H1 (cell line): Measurements from ENCODE around the gene CCL28. TPM values are rescaled to one million over a fixed set of nuclear protein-coding genes. Genes with fewer than 3 reads are reported as not detected.
"Not testable (repeated sequence)": the region's sequence is repeated elsewhere in the genome, so short reads cannot be mapped to it uniquely, and the experiment has no call there.

Experiments
- CTCF ChIA-PET: fragments of 300-600 bp; sonication (Branson Sonifier 250); formaldehyde crosslinking; loops from one replicate; lab custom pipeline; 2021; ENCODE audit not compliant: partially characterized antibody; lab: Charles Lee
- POLR2A ChIA-PET: fragments of 300-600 bp; sonication (Branson Sonifier 250); formaldehyde crosslinking; loops from one replicate; lab custom pipeline; 2021; ENCODE audit warnings: inconsistent platforms; ENCODE audit not compliant: partially characterized antibody; lab: Charles Lee
- DNase-seq, 2 experiments: peaks; one replicate each; pipeline versions ENCODE4 v3.0.0 to v3.0.0-alpha.2; 2010 to 2022; ENCODE audit warnings: low spot score in 2 of 2, low read depth in 1 of 2, mixed read lengths in 1 of 2
- FAIRE-seq: peaks from 2 replicates; lab custom pipeline; 2011; peaks lifted over from hg19 to GRCh38; lab: Jason Lieb, UNC
- H2AFZ ChIP-seq: 2 replicates; pipeline ENCODE4 v1.8.1; 2012; ENCODE audit warnings: low read length, inconsistent platforms
- H2AK5ac ChIP-seq: 2 replicates; pipeline ENCODE4 v1.6.1; 2013; ENCODE audit warnings: low read depth, low read length
- H2BK120ac ChIP-seq: replicated peaks from 2 replicates; pipeline ENCODE3; 2013; ENCODE audit warnings: low read depth, low read length, inconsistent platforms
- H2BK12ac ChIP-seq: 2 replicates; pipeline ENCODE4 v1.6.1; 2013; ENCODE audit warnings: low read depth, low read length
- H2BK15ac ChIP-seq: 2 replicates; pipeline ENCODE4 v1.6.1; 2013; ENCODE audit warnings: low read length
- H2BK20ac ChIP-seq: 2 replicates; pipeline ENCODE4 v1.6.1; 2013; ENCODE audit warnings: low read length
- H2BK5ac ChIP-seq: 2 replicates; pipeline ENCODE4 v1.6.1; 2013; ENCODE audit warnings: low read depth, low read length
- H3K14ac ChIP-seq: 2 replicates; pipeline ENCODE4 v1.6.1; 2013; ENCODE audit warnings: inconsistent platforms; ENCODE audit not compliant: insufficient read length
- H3K18ac ChIP-seq: 2 replicates; pipeline ENCODE4 v1.6.1; 2013; ENCODE audit warnings: low read length; ENCODE audit errors: extremely low read depth
- H3K23ac ChIP-seq: 2 replicates; pipeline ENCODE4 v1.6.1; 2013; ENCODE audit warnings: inconsistent platforms; ENCODE audit not compliant: insufficient read length
- H3K23me2 ChIP-seq: 2 replicates; pipeline ENCODE4 v1.6.1; 2013; ENCODE audit warnings: low read depth, low read length
- H3K27ac ChIP-seq: 2 replicates; pipeline ENCODE4 v1.6.1; 2011; ENCODE audit warnings: low read depth, low read length, inconsistent platforms
- H3K27me3 ChIP-seq, 4 experiments: replicated peaks in 1 of 4; 1 replicate in 1 of 4; 2 replicates in 3 of 4; pipeline versions ENCODE4 v1.6.1 to v1.8.1; 2011 to 2013; ENCODE audit warnings: low read length in 3 of 4, mild to moderate bottlenecking in 3 of 4, inconsistent platforms in 2 of 4, mixed read lengths in 2 of 4, moderate library complexity in 1 of 4; ENCODE audit not compliant: control insufficient read depth in 3 of 4, insufficient read depth in 3 of 4; ENCODE audit errors: extremely low read depth in 1 of 4
- H3K36me3 ChIP-seq, 4 experiments: 2 replicates each; pipeline versions ENCODE4 v1.6.1 to v1.8.1; 2011 to 2013; ENCODE audit warnings: mild to moderate bottlenecking in 4 of 4, low read length in 3 of 4, moderate library complexity in 2 of 4, control low read depth in 1 of 4, inconsistent platforms in 1 of 4; ENCODE audit not compliant: insufficient read depth in 4 of 4, control insufficient read depth in 2 of 4
- H3K4ac ChIP-seq: replicated peaks from 2 replicates; pipeline ENCODE3; 2013; ENCODE audit warnings: low read length, low read depth, mixed read lengths, inconsistent platforms; ENCODE audit not compliant: insufficient read length
- H3K4me1 ChIP-seq, 4 experiments: replicated peaks in 1 of 4; 1 replicate in 1 of 4; 2 replicates in 3 of 4; pipeline versions ENCODE4 v1.6.1 to v1.8.1; 2011 to 2013; ENCODE audit warnings: low read length in 3 of 4, inconsistent platforms in 2 of 4, mixed read lengths in 1 of 4; ENCODE audit not compliant: insufficient read depth in 4 of 4, control insufficient read depth in 3 of 4
- H3K4me2 ChIP-seq, 2 experiments: 2 replicates each; pipeline versions ENCODE4 v1.6.1 to v1.8.1; 2011 to 2013; ENCODE audit warnings: low read depth in 2 of 2, low read length in 2 of 2, control low read depth in 1 of 2, inconsistent platforms in 1 of 2, mild to moderate bottlenecking in 1 of 2; ENCODE audit not compliant: insufficient read depth in 1 of 2
- H3K4me3 ChIP-seq, 4 experiments: fragments of 200-600, 300-600 bp in 1 of 4; sonication (generic), shearing (Covaris generic), sonication (Bioruptor Twin) in 1 of 4; 2 replicates each; pipeline versions ENCODE4 v1.5.1 to v1.8.1; 2011 to 2016; ENCODE audit warnings: low read length in 4 of 4, low read depth in 3 of 4, control low read depth in 2 of 4, inconsistent platforms in 2 of 4, mild to moderate bottlenecking in 2 of 4, mixed read lengths in 1 of 4, moderate library complexity in 1 of 4; ENCODE audit not compliant: insufficient read depth in 2 of 4; ENCODE audit errors: extremely low read depth in 1 of 4
- H3K56ac ChIP-seq: replicated peaks from 2 replicates; pipeline ENCODE3; 2013; ENCODE audit warnings: low read depth, mild to moderate bottlenecking, mixed read lengths, low read length, inconsistent platforms; ENCODE audit not compliant: insufficient read length
- H3K79me1 ChIP-seq: 2 replicates; pipeline ENCODE4 v1.6.1; 2013; ENCODE audit warnings: low read depth, low read length, control low read depth
- H3K79me2 ChIP-seq, 2 experiments: 2 replicates each; pipeline versions ENCODE4 v1.6.1 to v1.8.1; 2012 to 2013; ENCODE audit warnings: low read length in 2 of 2, mild to moderate bottlenecking in 2 of 2, inconsistent platforms in 1 of 2; ENCODE audit not compliant: insufficient read depth in 2 of 2, control insufficient read depth in 1 of 2
- H3K9ac ChIP-seq, 4 experiments: replicated peaks in 1 of 4; 1 replicate in 1 of 4; 2 replicates in 3 of 4; pipeline versions ENCODE4 v1.6.1 to v1.8.1; 2011 to 2013; ENCODE audit warnings: low read depth in 3 of 4, low read length in 3 of 4, control low read depth in 2 of 4, mild to moderate bottlenecking in 2 of 4, moderate library complexity in 2 of 4, inconsistent platforms in 1 of 4; ENCODE audit errors: extremely low read depth in 1 of 4
- H3K9me3 ChIP-seq, 2 experiments: 2 replicates each; pipeline versions ENCODE4 v1.6.1 to v1.8.1; 2012 to 2013; ENCODE audit warnings: mild to moderate bottlenecking in 2 of 2, moderate library complexity in 2 of 2, control low read depth in 1 of 2, inconsistent platforms in 1 of 2, low read depth in 1 of 2, low read length in 1 of 2, mixed read lengths in 1 of 2; ENCODE audit not compliant: insufficient read depth in 2 of 2
- H4K20me1 ChIP-seq, 2 experiments: replicated peaks in 1 of 2; 2 replicates each; pipeline versions ENCODE3 to v1.8.1; 2011 to 2013; ENCODE audit warnings: inconsistent platforms in 2 of 2, low read length in 2 of 2, mild to moderate bottlenecking in 1 of 2; ENCODE audit not compliant: insufficient read depth in 2 of 2, control insufficient read depth in 1 of 2
- H4K5ac ChIP-seq: 2 replicates; pipeline ENCODE4 v1.6.1; 2013; ENCODE audit warnings: low read length, low read depth, mixed read lengths, inconsistent platforms; ENCODE audit not compliant: insufficient read length
- H4K8ac ChIP-seq: 2 replicates; pipeline ENCODE4 v1.8.0; 2013; ENCODE audit warnings: mild to moderate bottlenecking, moderate library complexity, low read length, inconsistent platforms; ENCODE audit not compliant: insufficient read depth; ENCODE audit errors: extremely low read depth
- H4K91ac ChIP-seq: replicated peaks from 2 replicates; pipeline ENCODE3; 2013; ENCODE audit warnings: low read length, mixed read lengths, inconsistent platforms; ENCODE audit not compliant: insufficient read length
- YY1 ChIP-seq: IDR thresholded peaks from 2 replicates; pipeline ENCODE4 v1.6.1; 2011; ENCODE audit warnings: low read depth, mild to moderate bottlenecking, low read length
- WGBS, 2 experiments: shearing (Covaris generic) in 1 of 2; methylation state at CpG; one replicate each; pipeline versions ENCODE4 v1.1.6 to v1.1.7; 2013 to 2015; ENCODE audit warnings: low lambda C conversion rate in 2 of 2, mixed read lengths in 2 of 2, inconsistent platforms in 1 of 2, low coverage in 1 of 2, missing lambda C conversion rate in 1 of 2; ENCODE audit not compliant: insufficient replicate concordance in 2 of 2, insufficient coverage in 1 of 2, insufficient read length in 1 of 2; ENCODE audit errors: extremely low coverage in 1 of 2, missing lambda C conversion rate in 1 of 2; 5-methylcytosine and 5-hydroxymethylcytosine counted together
- polyA plus RNA-seq, 7 experiments: library from polyadenylated mRNA; depleted of rRNA in 3 of 7; stranded (reverse) in 5 of 7; unstranded in 2 of 7; fragments of >200 nt in 5 of 7; fragments of 200-250 nt in 2 of 7; gene quantifications; 1 replicate in 5 of 7; 2 replicates in 1 of 7; 4 replicates in 1 of 7; pipeline versions ENCODE4 v1.2.1 to v1.2.3, GENCODE V29; 2011 to 2013; ENCODE audit warnings: missing spikeins in 2 of 7, mixed read lengths in 2 of 7
- total RNA-seq: library from RNA; stranded (reverse); fragmentation: NEBNext Ultra II Directional; extraction: Animal tissue kit (Norgen Biotek cat#: 25700); gene quantifications from 2 replicates; pipeline ENCODE4 v1.2.1, GENCODE V29; 2021

Gene CCL28
- total and polyA plus RNA-seq, 2 of the 8 experiments (the other 6 are each of a cell fraction or from before 2014, with no cell fraction given), result 0.95 TPM; not detected in 1

GRCh38 chr5:43402524-43403066 is 9.6 kb downstream of the CCL28 start:
- POLR2A ChIA-PET, result not testable (repeated sequence)
- CTCF ChIA-PET, result interaction anchor here (2.1 kb wide), 1 partner anchor 10 kb away, joined by 13 read pairs; the partner anchor contains the start of gene CCL28

More at GRCh38 chr5:43402524-43403066, 9.6 kb downstream of the CCL28 start:
- H3K56ac ChIP-seq, H3K23me2 ChIP-seq, H2AK5ac ChIP-seq, H4K8ac ChIP-seq, H3K79me2 ChIP-seq, H3K18ac ChIP-seq, DNase-seq, H3K14ac ChIP-seq, H2BK20ac ChIP-seq, H3K4me2 ChIP-seq, H3K79me1 ChIP-seq, H2BK12ac ChIP-seq, H3K27me3 ChIP-seq, H3K4me3 ChIP-seq, H3K4ac ChIP-seq, H2BK5ac ChIP-seq, H4K5ac ChIP-seq, FAIRE-seq, H3K9me3 ChIP-seq, H3K27ac ChIP-seq, H3K23ac ChIP-seq, H3K4me1 ChIP-seq, H3K9ac ChIP-seq, H2BK120ac ChIP-seq, H2AFZ ChIP-seq, H3K36me3 ChIP-seq, H4K20me1 ChIP-seq, H4K91ac ChIP-seq, H2BK15ac ChIP-seq: not testable (repeated sequence)
- WGBS, 2 experiments, result 85% methylated on average over 16 of the region's 16 CpGs; no CpG with 5 or more reads in 1 of the 2 experiments
- 0 out of 2 replicates have a peak, but pooled peaks have one; percentile 22 for TF ChIP-seq YY1
